Measurements from ENCODE around the gene GALNT10.

The GALNT10 gene

GRCh38 chr5:154162539-154163151 lies 27.9 kb upstream of the GALNT10 start:
- H3K27me3 ChIP-seq (replicated peaks; ENCODE audit: control insufficient read depth, insufficient read depth, low read length, poor library complexity, severe bottlenecking), result peaks cover 3% of the 10 kb centered on the region
- H3K9me3 ChIP-seq (ENCODE audit: control insufficient read depth, low read length), result no peaks in the 10 kb centered on the region
- H3K4me1 ChIP-seq (ENCODE audit: control insufficient read depth, insufficient read depth, low read length, poor library complexity, severe bottlenecking), result no peaks in the 10 kb centered on the region
- DNase-seq, result no peak
- no peak overlapping the region for H3K4me3 ChIP-seq (ENCODE audit: insufficient read depth, low read depth, low read length, poor library complexity, severe bottlenecking)
- H3K36me3 ChIP-seq (ENCODE audit: control insufficient read depth, insufficient read depth, low read length), result no peaks in the 10 kb centered on the region
- H3K27ac ChIP-seq (ENCODE audit: insufficient read depth, low read length, poor library complexity, severe bottlenecking), result no peak overlapping the region

- peaks cover 3% of the 10 kb centered on the region for H3K27me3 ChIP-seq (replicated peaks; ENCODE audit: control insufficient read depth, insufficient read depth, low read length, poor library complexity, severe bottlenecking)
- DNase-seq, result no peak
- no peaks in the 10 kb centered on the region for H3K9me3 ChIP-seq (ENCODE audit: control insufficient read depth, low read length)
- no peak overlapping the region for H3K4me3 ChIP-seq (ENCODE audit: insufficient read depth, low read depth, low read length, poor library complexity, severe bottlenecking)
- H3K27ac ChIP-seq (ENCODE audit: insufficient read depth, low read length, poor library complexity, severe bottlenecking), result no peak overlapping the region
- no peaks in the 10 kb centered on the region for H3K4me1 ChIP-seq (ENCODE audit: control insufficient read depth, insufficient read depth, low read length, poor library complexity, severe bottlenecking)
- no peaks in the 10 kb centered on the region for H3K36me3 ChIP-seq (ENCODE audit: control insufficient read depth, insufficient read depth, low read length)
Measured at GRCh38 chr5:154163327-154164248, 26.9 kb upstream of the GALNT10 start.

DNA sequence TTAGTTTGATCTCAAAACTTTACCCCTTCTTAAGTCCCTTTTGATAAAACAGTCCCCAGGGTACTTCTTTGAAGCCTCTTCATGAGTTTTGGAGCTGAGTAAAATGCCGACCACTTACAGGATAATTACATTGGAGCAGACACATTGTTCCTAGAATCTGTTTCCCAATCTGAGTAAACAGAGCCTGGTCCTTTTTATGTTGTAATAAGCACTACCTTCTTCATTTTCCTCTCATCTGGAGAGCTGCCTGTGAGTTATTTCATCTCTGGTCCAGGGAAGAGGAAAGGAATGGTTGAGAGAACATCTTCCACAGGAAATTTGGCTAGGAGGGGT lies 26.3 kb upstream of the GALNT10 start:
- Histone ChIP-seq H3K4me3 (ENCODE audit: insufficient read depth, low read depth, low read length, poor library complexity, severe bottlenecking) (no peak overlapping the region), H3K27me3 (replicated peaks; ENCODE audit: control insufficient read depth, insufficient read depth, low read length, poor library complexity, severe bottlenecking) (peaks cover 3% of the 10 kb centered on the region), H3K36me3 (ENCODE audit: control insufficient read depth, insufficient read depth, low read length) (no peaks in the 10 kb centered on the region), H3K4me1 (ENCODE audit: control insufficient read depth, insufficient read depth, low read length, poor library complexity, severe bottlenecking) (no peaks in the 10 kb centered on the region), H3K9me3 (ENCODE audit: control insufficient read depth, low read length) (no peaks in the 10 kb centered on the region), H3K27ac (ENCODE audit: insufficient read depth, low read length, poor library complexity, severe bottlenecking) (no peak overlapping the region)
- DNase-seq, result no peak

- H3K27ac ChIP-seq (ENCODE audit: insufficient read depth, low read length, poor library complexity, severe bottlenecking), result no peak overlapping the region
- H3K4me1 ChIP-seq (ENCODE audit: control insufficient read depth, insufficient read depth, low read length, poor library complexity, severe bottlenecking), result no peaks in the 10 kb centered on the region
- no peak for DNase-seq
- peaks cover 3% of the 10 kb centered on the region for H3K27me3 ChIP-seq (replicated peaks; ENCODE audit: control insufficient read depth, insufficient read depth, low read length, poor library complexity, severe bottlenecking)
- no peaks in the 10 kb centered on the region for H3K9me3 ChIP-seq (ENCODE audit: control insufficient read depth, low read length)
- H3K36me3 ChIP-seq (ENCODE audit: control insufficient read depth, insufficient read depth, low read length), result no peaks in the 10 kb centered on the region
- H3K4me3 ChIP-seq (ENCODE audit: insufficient read depth, low read depth, low read length, poor library complexity, severe bottlenecking), result no peak overlapping the region
Measured at GRCh38 chr5:154165886-154166285, 24.6 kb upstream of the GALNT10 start.

DNA sequence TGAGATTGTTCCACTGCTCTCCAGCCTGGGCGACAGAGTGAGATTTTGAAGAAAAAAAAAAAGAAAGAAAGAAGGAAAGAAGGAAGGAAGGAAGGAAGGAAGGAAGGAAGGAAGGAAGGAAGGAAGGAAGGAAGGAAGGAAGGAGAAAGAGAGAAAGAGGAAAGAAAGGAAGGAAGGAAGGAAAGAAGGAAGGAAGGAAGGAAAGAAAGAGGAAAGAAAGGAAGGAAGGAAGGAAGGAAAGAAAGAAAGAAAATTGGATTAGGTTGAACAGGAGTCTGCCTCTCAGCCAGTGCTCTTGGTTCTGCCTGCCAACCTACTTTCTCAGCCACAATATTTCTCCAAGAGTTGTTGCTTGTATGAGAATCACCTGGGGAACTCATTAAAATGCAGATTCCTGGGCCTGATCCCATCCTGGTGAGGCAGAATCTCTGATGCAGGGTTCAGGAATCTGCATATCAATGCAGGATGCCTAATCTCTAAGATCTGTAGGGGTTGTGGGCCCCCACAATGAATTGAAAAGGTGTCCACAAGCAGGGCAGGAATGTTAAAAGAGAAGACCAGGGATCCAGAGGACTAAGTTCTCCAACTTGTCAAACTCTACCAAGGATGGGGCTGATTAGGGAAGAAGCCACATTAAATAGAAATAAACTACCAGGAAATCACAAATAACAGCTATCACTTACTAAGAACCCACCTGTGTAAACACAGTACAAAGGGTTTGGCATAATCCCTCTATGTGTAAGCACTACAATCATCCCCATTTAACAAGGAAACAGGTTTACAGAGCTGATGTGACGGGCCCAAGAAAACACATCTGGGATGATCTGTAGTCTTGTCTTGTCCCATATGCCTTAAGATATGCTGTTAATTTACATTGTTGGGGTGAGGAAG lies 23.4 kb upstream of the GALNT10 start:
- DNase-seq, result no peak
- Histone ChIP-seq H3K4me3 (ENCODE audit: insufficient read depth, low read depth, low read length, poor library complexity, severe bottlenecking) (no peak overlapping the region), H3K9me3 (ENCODE audit: control insufficient read depth, low read length) (no peaks in the 10 kb centered on the region), H3K27me3 (replicated peaks; ENCODE audit: control insufficient read depth, insufficient read depth, low read length, poor library complexity, severe bottlenecking) (peaks cover 3% of the 10 kb centered on the region), H3K4me1 (ENCODE audit: control insufficient read depth, insufficient read depth, low read length, poor library complexity, severe bottlenecking) (no peaks in the 10 kb centered on the region), H3K27ac (ENCODE audit: insufficient read depth, low read length, poor library complexity, severe bottlenecking) (no peak overlapping the region), H3K36me3 (ENCODE audit: control insufficient read depth, insufficient read depth, low read length) (no peaks in the 10 kb centered on the region)

- H3K9me3 ChIP-seq (ENCODE audit: control insufficient read depth, low read length), result no peaks in the 10 kb centered on the region
- peaks cover 3% of the 10 kb centered on the region for H3K27me3 ChIP-seq (replicated peaks; ENCODE audit: control insufficient read depth, insufficient read depth, low read length, poor library complexity, severe bottlenecking)
- H3K4me1 ChIP-seq (ENCODE audit: control insufficient read depth, insufficient read depth, low read length, poor library complexity, severe bottlenecking), result no peaks in the 10 kb centered on the region
- H3K4me3 ChIP-seq (ENCODE audit: insufficient read depth, low read depth, low read length, poor library complexity, severe bottlenecking), result no peak overlapping the region
- DNase-seq, result no peak
- H3K36me3 ChIP-seq (ENCODE audit: control insufficient read depth, insufficient read depth, low read length), result no peaks in the 10 kb centered on the region
- no peak overlapping the region for H3K27ac ChIP-seq (ENCODE audit: insufficient read depth, low read length, poor library complexity, severe bottlenecking)
Measured at GRCh38 chr5:154168395-154168794, 22.1 kb upstream of the GALNT10 start.

DNA sequence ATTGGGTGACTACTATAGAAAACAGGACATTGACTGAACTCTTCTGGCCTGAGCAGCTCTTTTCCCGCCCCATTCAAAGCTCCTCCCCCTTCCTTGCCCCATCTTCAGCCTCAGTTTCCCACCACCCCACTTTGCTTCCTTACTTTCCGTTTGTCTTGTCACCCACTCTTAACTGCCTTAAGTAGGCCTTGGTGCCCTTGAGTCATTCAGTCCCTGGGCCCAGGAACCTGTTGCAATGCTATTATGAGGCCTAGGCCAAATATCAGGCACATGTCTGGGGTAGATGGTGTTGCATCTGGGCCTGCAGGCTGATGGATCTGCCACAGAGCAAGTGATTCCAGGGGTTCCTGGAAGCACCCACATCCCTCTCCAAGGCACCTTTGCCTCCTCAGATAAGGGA lies 17.7 kb upstream of the GALNT10 start:
- H3K36me3 ChIP-seq (ENCODE audit: control insufficient read depth, insufficient read depth, low read length), result no peaks in the 10 kb centered on the region
- H3K27ac ChIP-seq (ENCODE audit: insufficient read depth, low read length, poor library complexity, severe bottlenecking), result no peak overlapping the region
- H3K4me3 ChIP-seq (ENCODE audit: insufficient read depth, low read depth, low read length, poor library complexity, severe bottlenecking), result no peak overlapping the region
- no peak for DNase-seq
- no peaks in the 10 kb centered on the region for H3K9me3 ChIP-seq (ENCODE audit: control insufficient read depth, low read length)
- no peaks in the 10 kb centered on the region for H3K4me1 ChIP-seq (ENCODE audit: control insufficient read depth, insufficient read depth, low read length, poor library complexity, severe bottlenecking)
- no peaks in the 10 kb centered on the region for H3K27me3 ChIP-seq (replicated peaks; ENCODE audit: control insufficient read depth, insufficient read depth, low read length, poor library complexity, severe bottlenecking)

GRCh38 chr5:154174091-154174490 lies 16.4 kb upstream of the GALNT10 start:
- Histone ChIP-seq H3K4me1 (ENCODE audit: control insufficient read depth, insufficient read depth, low read length, poor library complexity, severe bottlenecking) (no peaks in the 10 kb centered on the region), H3K27ac (ENCODE audit: insufficient read depth, low read length, poor library complexity, severe bottlenecking) (no peak overlapping the region), H3K4me3 (ENCODE audit: insufficient read depth, low read depth, low read length, poor library complexity, severe bottlenecking) (no peak overlapping the region), H3K9me3 (ENCODE audit: control insufficient read depth, low read length) (no peaks in the 10 kb centered on the region), H3K36me3 (ENCODE audit: control insufficient read depth, insufficient read depth, low read length) (no peaks in the 10 kb centered on the region), H3K27me3 (replicated peaks; ENCODE audit: control insufficient read depth, insufficient read depth, low read length, poor library complexity, severe bottlenecking) (no peaks in the 10 kb centered on the region)
- no peak for DNase-seq

DNA sequence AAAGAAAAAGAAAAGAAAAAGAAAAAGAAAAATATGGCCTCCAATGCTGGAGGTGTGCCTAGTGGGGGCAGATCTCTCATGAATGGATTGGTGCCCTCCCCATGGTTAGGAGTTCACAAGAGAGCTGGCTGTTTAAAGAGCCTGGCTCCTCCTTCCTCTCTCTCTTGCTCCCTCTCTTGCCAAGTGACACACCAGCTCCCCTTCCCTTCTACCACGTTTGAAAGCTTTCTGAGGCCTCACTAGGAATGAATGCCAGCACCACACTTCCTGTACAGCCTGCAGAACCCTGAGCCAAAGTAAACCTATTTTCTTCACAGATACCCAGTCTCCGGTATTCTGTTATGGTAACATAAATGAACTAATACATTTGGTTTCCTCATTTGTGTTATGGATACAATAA lies 14.4 kb upstream of the GALNT10 start:
- H3K9me3 ChIP-seq (ENCODE audit: control insufficient read depth, low read length), result no peaks in the 10 kb centered on the region
- DNase-seq, result no peak
- H3K27me3 ChIP-seq (replicated peaks; ENCODE audit: control insufficient read depth, insufficient read depth, low read length, poor library complexity, severe bottlenecking), result no peaks in the 10 kb centered on the region
- no peaks in the 10 kb centered on the region for H3K36me3 ChIP-seq (ENCODE audit: control insufficient read depth, insufficient read depth, low read length)
- no peak overlapping the region for H3K27ac ChIP-seq (ENCODE audit: insufficient read depth, low read length, poor library complexity, severe bottlenecking)
- no peaks in the 10 kb centered on the region for H3K4me1 ChIP-seq (ENCODE audit: control insufficient read depth, insufficient read depth, low read length, poor library complexity, severe bottlenecking)
- H3K4me3 ChIP-seq (ENCODE audit: insufficient read depth, low read depth, low read length, poor library complexity, severe bottlenecking), result no peak overlapping the region

- no peaks in the 10 kb centered on the region for H3K36me3 ChIP-seq (ENCODE audit: control insufficient read depth, insufficient read depth, low read length)
- no peaks in the 10 kb centered on the region for H3K4me1 ChIP-seq (ENCODE audit: control insufficient read depth, insufficient read depth, low read length, poor library complexity, severe bottlenecking)
- DNase-seq, result no peak
- no peak overlapping the region for H3K4me3 ChIP-seq (ENCODE audit: insufficient read depth, low read depth, low read length, poor library complexity, severe bottlenecking)
- no peaks in the 10 kb centered on the region for H3K27me3 ChIP-seq (replicated peaks; ENCODE audit: control insufficient read depth, insufficient read depth, low read length, poor library complexity, severe bottlenecking)
- H3K27ac ChIP-seq (ENCODE audit: insufficient read depth, low read length, poor library complexity, severe bottlenecking), result no peak overlapping the region
- no peaks in the 10 kb centered on the region for H3K9me3 ChIP-seq (ENCODE audit: control insufficient read depth, low read length)
Measured at GRCh38 chr5:154178661-154179060, 11.9 kb upstream of the GALNT10 start.

All from effector memory CD4-positive, alpha-beta T cell (primary cell).